ACHN (cell line): ENCODE data around the gene ST8SIA1.

ENCODE experiments used
- DNase-seq: peaks from one replicate; pipeline ENCODE4 v3.0.0-alpha.2; 2015
- in situ Hi-C: cut with HindIII; loops from 2 replicates; pipeline ENCODE4 v1.10.0; 2017; ENCODE audit warnings: low sequenced_read_pairs, low pct_ligation_motif_present, low pct_unique_long_range_greater_than_20kb

Gene ST8SIA1

DNA sequence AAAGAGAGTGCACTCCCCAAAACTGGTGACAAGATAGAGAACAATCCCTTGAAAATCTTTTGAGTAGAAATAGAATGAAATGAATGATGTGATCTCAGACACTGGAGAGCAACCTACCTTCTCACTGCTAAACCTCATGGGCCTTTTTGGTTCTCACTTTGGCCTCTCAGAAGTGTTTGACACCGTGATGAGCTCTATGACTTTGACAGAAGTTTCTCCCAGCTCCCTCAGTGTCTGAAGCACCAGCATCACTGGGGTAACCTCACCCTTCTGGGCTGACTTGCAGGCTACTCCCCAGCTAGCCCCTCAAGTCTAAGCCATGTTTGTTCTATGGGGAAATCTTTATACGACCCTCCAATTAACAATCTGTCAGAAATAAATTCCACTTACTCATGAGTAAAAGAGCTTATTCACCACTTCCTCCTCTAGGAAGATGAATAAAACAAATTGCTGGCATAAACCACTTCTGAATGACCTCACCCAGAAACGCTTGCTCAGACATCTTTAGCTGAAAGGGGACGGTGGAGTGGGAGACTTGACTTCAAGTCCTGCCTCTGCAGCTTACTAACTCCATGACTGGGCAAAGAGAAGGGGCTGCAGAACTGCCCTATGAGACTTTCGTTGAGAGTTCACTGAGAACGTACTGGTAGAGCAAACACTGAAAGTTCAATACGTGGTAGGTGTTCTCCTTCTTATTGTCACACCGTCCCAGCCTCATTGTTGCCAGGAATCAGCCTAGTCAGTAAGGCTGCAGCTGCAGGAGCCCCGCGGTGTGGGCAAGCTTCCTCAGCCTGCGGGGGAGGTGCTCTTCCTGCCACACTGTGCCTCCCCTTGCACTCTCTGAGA is 46.5 kb downstream of the ST8SIA1 start:
- DNase-seq: no peak
- in situ Hi-C loops: no loop called here

DNA sequence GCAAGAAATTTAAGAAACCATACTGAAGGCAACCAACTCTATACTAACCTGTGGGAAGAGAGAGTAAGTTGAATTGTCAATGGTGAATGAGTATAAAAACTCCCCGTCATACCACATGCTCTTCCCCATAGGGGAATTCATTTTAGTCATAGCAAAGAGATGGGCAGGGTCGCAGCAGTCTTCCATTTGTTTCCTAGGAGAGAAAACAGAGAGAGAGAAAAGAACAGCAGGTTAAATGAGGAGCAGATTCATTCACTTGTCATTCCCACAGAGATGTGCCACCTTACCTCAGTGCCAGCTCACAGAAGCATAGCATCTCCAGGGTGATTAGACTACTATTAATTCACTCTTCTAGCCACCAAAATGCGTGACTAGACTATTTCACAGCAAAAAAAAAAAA is 47.4 kb downstream of the ST8SIA1 start:
- in situ Hi-C loops: no loop called here
- no peak for DNase-seq

DNA sequence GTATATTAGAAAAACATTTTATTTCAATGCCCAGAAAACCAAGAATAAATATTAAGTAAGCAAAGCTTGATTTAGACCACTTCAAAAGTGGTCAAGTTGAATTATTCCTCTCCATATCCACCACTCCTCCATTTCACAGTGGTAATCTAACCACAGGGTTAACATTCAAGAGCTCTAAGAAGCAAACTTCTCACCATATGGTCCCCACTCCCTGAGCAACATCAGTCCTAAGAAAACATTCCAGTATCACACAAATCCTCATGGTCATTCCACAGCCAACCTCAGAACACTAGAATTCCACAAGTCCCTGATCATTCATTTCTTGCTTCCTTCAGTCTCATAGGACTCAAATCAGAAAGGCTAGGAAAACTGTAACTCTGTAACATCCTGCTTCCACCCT is 47.9 kb downstream of the ST8SIA1 start:
- in situ Hi-C loops: no loop called here
- no peak for DNase-seq

DNA sequence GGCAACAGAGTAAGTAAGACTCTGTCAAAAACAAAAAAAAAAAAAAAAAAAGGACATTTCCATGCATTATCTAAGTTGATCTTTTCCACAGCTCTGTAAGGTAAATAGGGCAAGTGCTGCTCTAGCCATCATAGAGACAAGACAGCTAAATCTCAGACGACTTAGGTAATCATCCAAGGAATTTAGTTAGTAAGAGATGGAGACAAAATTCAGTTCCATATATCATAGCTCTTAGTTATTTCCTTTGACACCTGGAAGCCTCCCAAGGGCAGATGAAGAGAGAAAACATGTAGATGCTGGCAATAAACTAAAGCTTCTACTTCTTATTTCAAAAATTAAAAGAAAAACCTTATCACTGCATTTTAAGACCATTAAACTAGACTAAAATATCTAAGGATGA is 48.7 kb downstream of the ST8SIA1 start:
- in situ Hi-C loops: no loop called here
- no peak for DNase-seq

DNA sequence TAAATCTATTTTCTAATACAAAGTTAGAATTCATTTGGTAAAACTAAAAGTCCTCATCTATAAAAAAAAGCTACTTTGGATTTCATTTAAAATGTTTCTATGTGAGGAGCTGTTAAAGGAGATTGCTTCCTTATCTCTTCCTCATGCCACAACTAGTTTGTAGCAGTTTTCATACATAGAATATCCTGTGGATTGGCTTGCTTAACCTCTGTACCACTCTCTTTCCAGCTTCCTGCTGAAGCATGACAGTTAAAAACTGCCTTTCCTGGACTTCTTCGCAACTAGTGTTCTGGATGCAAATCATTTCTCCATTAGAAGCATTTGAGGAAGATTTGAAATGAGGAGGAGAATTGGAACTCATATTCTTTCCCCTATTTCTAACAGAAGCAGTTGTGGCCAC is 49.6 kb downstream of the ST8SIA1 start:
- no peak for DNase-seq
- in situ Hi-C loops: no loop called here

DNA sequence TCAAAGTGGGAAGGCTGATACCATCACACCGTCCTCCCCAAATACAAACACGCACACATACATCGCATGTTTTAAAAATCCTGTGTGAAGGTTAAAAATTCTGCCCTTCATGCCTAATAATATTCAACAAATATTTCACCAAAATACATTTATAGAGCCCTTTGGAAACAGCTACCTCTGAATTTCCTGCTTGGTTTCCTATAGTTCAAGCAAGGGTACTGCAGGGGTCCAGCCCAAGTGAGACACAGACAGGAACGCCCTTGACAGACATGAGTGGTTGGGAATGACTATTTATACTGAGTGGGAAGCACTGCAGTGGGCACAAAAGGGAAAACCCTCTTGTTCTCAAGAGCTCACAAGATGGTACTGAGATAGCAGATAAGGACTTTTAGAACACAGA is 51.0 kb downstream of the ST8SIA1 start:
- peak; percentile 23 for DNase-seq
- in situ Hi-C loops: no loop called here

DNA sequence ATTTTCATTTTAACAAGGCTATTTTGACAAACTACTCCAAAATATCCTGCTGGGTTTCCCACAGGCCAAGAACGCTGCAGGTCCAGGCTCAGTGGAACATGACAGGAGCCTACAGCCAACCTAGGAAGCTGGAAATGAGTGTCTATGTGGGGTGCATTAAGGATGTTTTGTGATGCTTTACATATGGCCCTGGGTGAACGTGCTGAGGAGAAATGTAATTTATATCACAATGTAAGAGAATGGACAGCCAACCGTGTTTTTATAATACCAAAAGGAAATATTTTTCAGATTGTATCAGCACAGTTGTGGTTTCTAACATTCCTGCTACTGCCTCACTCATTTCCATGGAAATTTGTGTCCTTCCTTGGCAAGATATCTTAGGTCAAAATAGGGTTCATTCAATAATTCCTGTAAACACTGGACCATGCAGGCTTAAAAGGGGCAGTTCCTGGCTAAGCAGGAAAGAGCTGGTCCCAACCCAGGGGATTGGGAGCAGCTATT is 51.5 kb downstream of the ST8SIA1 start:
- in situ Hi-C loops: no loop called here
- DNase-seq: peak; percentile 82

DNA sequence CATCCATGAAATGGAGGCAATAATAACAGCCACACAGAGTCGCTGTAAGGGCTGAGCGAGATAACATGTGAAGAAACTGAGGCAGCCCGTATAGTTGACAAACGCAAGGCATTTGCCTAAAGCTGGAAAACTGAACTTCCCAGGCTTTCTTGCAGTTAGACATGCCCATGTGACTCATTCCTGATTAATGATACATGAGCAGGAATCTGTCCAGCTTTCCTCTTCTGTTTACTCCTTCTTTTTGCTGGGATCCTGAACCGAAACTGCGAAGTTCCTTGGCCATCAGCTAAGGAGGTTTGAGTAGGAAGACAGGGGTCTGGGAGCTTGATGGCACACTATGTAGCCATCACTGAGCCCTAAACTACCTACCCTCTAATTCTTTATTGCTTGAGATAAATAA is 52.2 kb downstream of the ST8SIA1 start:
- peak; percentile 94 for DNase-seq
- in situ Hi-C loops: no loop called here

DNA sequence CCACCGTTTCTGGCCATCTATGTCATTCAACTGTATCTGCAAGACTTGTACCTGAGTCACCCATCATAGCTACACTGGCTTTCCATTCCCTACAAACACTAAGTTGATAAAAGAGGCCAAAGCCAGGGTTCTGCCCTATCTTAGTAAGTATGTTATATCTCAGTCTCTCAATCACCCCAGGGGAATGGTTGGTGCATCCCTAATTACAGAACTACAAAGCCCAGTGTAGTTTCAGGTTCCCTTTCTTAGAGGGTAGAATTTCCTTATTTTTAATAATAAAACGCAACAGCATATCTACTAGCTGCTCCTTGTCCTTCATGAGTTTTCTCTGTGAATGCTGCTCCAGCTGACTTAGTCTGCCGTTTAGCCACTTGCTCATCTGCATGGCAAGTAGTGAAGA is 57.6 kb downstream of the ST8SIA1 start:
- DNase-seq: no peak
- in situ Hi-C loops: no loop called here

DNA sequence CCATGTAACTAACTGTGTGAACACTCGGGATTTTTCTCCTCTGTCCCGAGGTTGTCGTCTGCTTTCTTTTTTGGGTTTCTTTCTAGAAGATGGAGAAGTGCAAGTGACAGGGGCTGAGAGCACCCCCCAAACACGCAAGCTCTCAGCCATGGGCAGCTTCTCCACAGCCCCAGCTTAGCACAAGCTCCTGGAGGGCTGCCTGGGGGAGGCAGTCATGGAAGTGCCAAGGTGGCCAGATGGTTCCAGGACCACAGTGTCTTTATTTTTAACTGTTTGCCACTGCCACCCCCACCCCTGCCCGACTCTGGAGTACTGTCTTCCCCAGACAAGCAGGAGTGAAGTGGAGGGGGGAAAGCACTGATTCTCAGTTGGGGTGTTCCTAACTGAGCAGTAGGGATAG is 58.2 kb downstream of the ST8SIA1 start:
- DNase-seq: no peak
- in situ Hi-C loops: no loop called here

DNA sequence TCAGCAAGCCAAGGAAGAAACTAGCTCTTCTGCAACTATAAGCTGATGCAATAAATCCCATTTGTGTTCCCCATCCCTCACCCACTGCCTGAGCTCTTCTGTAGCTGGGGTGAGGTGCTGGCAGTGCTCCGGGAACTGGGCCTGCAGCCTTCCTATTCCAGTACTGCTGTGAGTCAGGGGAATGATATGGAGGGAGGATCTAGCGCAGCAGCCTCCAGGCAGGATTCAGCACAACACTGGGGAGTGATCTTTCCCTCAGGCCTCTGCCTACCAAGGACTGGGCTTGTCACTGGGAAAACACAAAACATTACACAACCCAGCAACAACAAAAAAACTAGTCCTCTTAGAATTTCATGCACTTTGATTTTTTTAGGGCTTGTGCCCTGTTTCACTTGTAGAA is 58.7 kb downstream of the ST8SIA1 start:
- in situ Hi-C loops: no loop called here
- DNase-seq: peak; percentile 89

DNA sequence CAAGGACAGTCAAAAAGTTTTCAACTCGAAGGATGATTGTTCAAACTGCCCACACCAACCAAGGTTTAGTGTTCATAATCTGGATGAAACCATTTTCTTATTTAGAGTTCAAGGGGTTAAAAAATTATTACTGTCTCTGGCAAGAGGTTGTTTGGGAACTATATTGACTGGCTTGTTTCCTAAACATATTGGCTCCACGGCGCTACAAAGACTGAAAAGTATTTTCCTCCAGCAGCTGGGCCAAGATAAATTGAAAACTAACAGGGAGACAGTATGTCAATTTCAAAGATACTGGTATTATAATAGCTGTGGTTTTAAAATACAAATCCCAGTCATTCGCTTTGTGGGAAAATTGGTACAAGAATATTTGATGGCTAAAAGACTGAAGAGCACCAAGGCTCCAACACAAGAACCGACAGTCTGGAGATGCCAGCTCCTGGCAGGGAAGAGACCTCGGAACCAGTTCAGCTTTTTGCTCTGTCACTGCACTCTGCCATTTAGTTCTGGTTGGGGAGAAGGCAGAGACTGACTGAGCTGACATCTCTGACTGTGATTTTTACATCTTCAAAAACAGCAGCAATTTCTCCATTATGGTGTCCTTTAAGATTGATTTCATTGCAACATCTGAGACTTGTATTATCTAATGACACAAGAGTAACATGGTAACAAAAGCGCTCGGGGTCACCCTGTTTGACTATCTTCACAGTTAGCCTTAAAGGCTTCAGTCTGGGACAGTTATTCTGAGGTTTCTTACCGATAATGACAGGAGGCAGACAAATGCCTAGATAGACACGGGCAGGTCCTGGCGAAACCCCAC is 62.0 kb downstream of the ST8SIA1 start:
- DNase-seq: no peak
- in situ Hi-C loops: no loop called here

DNA sequence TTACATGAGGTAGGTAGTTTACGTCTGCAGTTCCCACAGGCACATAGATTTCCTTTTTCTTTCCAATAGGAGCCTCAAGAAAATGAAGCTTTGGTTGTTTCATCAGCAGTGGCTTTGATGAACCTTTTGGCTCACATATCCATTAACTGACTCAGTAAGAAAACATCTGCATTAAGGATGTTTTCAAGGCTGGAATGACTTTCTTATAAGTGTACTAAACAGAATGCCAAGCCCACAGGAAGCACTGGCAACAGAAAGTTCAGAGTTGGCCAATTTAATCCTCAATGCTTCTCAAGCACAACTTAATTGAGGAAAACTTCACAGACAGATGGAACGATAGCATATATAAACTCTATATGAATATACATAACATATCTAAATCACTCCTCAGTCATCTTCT is 63.5 kb downstream of the ST8SIA1 start:
- in situ Hi-C loops: no loop called here
- no peak for DNase-seq

DNA sequence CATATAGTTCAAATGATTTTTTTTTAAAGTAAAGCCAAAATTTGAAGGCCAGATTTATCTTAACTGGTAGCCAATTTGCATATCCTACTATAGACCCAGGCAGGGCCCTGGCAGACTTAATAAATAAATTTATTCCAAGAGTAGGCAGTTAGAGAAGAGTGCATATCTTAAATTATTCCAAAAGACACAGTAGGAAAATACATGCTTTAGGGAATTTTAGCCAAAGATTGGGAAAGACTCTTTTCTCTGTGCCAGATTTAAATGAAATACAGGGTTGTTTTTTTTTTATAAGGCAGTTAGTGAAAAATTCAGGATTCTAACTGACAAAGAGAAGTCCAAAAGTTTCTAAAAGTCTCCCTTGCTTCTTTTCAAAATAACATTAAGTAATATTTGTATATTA is 65.5 kb downstream of the ST8SIA1 start:
- in situ Hi-C loops: no loop called here
- no peak for DNase-seq

DNA sequence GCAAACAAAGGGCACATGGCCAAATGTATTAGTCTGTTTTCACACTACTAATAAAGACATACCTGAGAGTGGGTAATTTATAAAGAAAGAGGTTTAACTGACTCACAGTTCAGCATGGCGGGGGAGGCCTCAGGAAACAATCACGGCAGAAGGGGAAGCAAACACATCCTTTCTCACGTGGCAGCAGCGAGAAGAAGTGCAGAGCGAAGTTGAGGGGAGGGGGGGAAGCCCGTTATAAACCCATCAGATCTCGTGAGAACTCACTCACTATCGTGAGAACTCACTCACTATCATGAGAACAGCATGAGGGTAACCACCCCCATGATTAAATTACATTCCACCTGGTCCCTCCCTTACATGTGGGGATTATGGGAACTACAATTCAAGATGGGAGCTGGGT is 66.1 kb downstream of the ST8SIA1 start:
- no peak for DNase-seq
- in situ Hi-C loops: no loop called here

DNA sequence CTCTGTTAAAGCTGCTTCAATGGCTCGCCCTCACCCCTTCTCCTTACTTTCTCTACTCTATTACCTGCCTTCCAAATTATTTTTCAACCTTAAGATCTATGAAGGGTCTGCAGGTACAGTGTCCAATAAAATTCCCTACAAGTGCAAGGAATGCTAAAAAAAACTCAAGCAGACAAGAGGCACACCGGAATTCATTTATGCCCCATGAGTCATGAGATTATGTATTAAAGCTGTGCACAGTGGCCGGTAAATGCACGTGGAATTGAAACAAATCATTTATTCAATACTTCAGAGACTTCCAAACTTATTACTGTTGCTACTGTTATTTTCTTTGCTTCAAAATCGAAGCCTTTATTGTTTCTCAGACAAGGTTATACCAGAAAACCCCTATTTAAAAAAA is 68.4 kb downstream of the ST8SIA1 start:
- DNase-seq: peak; percentile 53
- in situ Hi-C loops: no loop called here

DNA sequence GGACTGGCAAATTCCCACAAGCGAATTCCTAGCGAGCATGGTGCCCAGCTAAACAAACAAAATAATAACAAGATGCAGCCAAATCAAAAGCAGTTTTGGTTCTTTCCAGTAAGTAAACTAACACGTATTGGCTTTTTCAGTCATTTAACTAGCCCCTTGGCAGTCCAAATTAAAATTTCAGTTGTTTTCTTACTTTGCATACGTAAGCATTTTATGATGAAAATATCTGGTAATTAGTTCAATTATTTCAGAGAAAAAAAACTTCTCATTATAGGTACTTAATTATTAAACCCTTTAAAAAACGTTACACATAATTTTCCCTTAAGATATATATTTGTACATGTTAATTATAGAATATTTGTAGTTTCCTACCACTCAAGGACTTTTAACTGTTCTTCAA is 70.1 kb downstream of the ST8SIA1 start:
- DNase-seq: no peak
- in situ Hi-C loops: no loop called here

DNA sequence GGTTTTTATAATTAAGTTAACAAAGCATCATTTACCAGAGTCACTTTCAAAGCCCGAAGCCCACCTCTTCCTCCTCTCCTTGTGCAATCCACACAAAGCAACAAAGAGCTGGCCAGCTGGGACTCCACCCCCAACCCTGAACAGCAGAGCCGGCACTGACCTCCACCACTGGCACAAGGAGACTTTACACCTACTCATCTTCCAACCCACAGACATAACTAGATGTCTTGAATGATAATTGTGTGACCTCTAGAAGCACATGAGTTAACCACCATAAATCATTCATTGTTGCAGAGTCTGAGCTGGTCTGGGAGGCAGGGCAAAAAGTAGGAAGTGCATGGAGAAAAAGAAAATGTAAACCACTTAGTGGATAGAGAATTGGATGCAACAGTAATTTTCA is 72.2 kb downstream of the ST8SIA1 start:
- in situ Hi-C loops: no loop called here
- DNase-seq: no peak

DNA sequence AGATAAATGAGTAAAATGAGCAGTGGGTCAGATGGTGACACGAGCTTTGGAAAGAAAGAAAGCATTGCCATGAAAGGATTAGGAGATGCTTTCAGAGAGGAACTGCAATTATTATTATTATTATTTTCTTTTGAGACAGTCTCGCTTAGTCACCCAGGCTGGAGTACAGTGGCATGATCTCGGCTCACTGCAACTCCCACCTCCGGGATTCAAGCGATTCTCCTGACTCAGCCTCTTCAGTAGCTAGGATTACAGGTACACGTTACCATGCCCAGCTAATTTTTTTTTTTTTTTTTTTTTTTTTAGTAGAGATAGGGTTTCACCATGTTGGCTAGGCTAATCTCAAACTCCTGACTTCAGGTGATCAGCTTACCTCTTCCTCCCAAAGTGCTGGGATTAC is 77.4 kb downstream of the ST8SIA1 start:
- in situ Hi-C loops: no loop called here
- DNase-seq: no peak

DNA sequence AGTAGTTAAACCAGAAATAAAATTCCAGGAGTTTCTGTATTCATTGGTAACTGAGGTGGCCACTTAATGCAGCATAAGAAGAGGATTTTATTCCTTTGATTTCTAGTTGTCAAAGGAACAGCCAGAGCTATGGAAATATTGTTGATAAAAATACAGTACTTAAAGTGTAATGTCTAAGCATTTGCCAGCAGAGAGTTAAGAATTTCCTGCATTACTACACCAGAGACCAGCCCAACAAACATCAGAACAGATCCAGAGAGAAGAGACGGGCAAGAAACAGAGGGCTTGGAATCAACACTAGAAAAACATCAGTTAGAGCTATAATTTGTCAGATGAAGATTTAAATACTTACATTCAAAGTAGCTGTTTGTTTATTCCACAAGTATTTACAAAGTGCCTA is 77.9 kb downstream of the ST8SIA1 start:
- in situ Hi-C loops: no loop called here
- DNase-seq: no peak
